ENCODE results near the gene PARP11.

- TF ChIP-seq CTCF (IDR thresholded peaks at IDR 0.05; ENCODE audit: low read depth, low read length, poor library complexity, severe bottlenecking) (no peak), EZH2phosphoT487 (IDR thresholded peaks at IDR 0.05; ENCODE audit: borderline replicate concordance, low read length) (no peak)
Observed at GRCh38 chr12:3896356-3896755, 23.2 kb upstream of the PARP11 start.
